Measurements from ENCODE around the gene ENDOV. TPM values are rescaled to one million over a fixed set of nuclear protein-coding genes. Genes with fewer than 3 reads are reported as not detected.

ENDOV gene
- total RNA-seq, 1 experiment from 2014 or later = 26.0 TPM

- DNase-seq = peak; percentile 22
- Histone ChIP-seq H3K36me3 (replicated peaks; ENCODE audit: control insufficient read depth, insufficient read depth, low read length) (peaks cover 3% of the 10 kb centered on the region), H3K4me3 (ENCODE audit: insufficient read depth, low read depth, low read length) (no peak overlapping the region), H3K27me3 (ENCODE audit: control insufficient read depth, insufficient read depth, low read length) (peaks cover 16% of the 10 kb centered on the region)
These were observed 1.4 kb downstream of the ENDOV start for GRCh38 chr17:80416260-80416939.

- peak; percentile 7 for DNase-seq
- H3K27me3 ChIP-seq (ENCODE audit: control insufficient read depth, insufficient read depth, low read length) = peaks cover 16% of the 10 kb centered on the region
- H3K4me3 ChIP-seq (ENCODE audit: insufficient read depth, low read depth, low read length) = no peak overlapping the region
- peaks cover 3% of the 10 kb centered on the region for H3K36me3 ChIP-seq (replicated peaks; ENCODE audit: control insufficient read depth, insufficient read depth, low read length)
These were observed 1.9 kb downstream of the ENDOV start for GRCh38 chr17:80416940-80417293.

- Histone ChIP-seq H3K27me3 (ENCODE audit: control insufficient read depth, insufficient read depth, low read length) (peaks cover 12% of the 10 kb centered on the region), H3K36me3 (replicated peaks; ENCODE audit: control insufficient read depth, insufficient read depth, low read length) (peaks cover 3% of the 10 kb centered on the region), H3K4me3 (ENCODE audit: insufficient read depth, low read depth, low read length) (no peak overlapping the region)
- DNase-seq = no peak
These were observed 3.6 kb downstream of the ENDOV start for GRCh38 chr17:80418589-80418988.

GRCh38 chr17:80419255-80419654 is 4.3 kb downstream of the ENDOV start:
- Histone ChIP-seq H3K4me3 (ENCODE audit: insufficient read depth, low read depth, low read length) (no peak overlapping the region), H3K27me3 (ENCODE audit: control insufficient read depth, insufficient read depth, low read length) (peaks cover 6% of the 10 kb centered on the region), H3K36me3 (replicated peaks; ENCODE audit: control insufficient read depth, insufficient read depth, low read length) (peaks cover 3% of the 10 kb centered on the region)
- DNase-seq = peak; percentile 27

- H3K36me3 ChIP-seq (replicated peaks; ENCODE audit: control insufficient read depth, insufficient read depth, low read length) = peaks cover 3% of the 10 kb centered on the region
- no peaks in the 10 kb centered on the region for H3K27me3 ChIP-seq (ENCODE audit: control insufficient read depth, insufficient read depth, low read length)
- H3K4me3 ChIP-seq (ENCODE audit: insufficient read depth, low read depth, low read length) = no peak overlapping the region
- DNase-seq = peak; percentile 67
These were observed 6.6 kb downstream of the ENDOV start for GRCh38 chr17:80421381-80422090.

- DNase-seq = peak; percentile 44
- Histone ChIP-seq H3K27me3 (ENCODE audit: control insufficient read depth, insufficient read depth, low read length) (no peaks in the 10 kb centered on the region), H3K36me3 (replicated peaks; ENCODE audit: control insufficient read depth, insufficient read depth, low read length) (peaks cover 3% of the 10 kb centered on the region), H3K4me3 (ENCODE audit: insufficient read depth, low read depth, low read length) (no peak overlapping the region)
These were observed 7.3 kb downstream of the ENDOV start for GRCh38 chr17:80422276-80422675.

GRCh38 chr17:80422981-80423380 is 8.0 kb downstream of the ENDOV start:
- H3K36me3 ChIP-seq (replicated peaks; ENCODE audit: control insufficient read depth, insufficient read depth, low read length) = no peaks in the 10 kb centered on the region
- peak; percentile 46 for DNase-seq
- H3K27me3 ChIP-seq (ENCODE audit: control insufficient read depth, insufficient read depth, low read length) = no peaks in the 10 kb centered on the region
- no peak overlapping the region for H3K4me3 ChIP-seq (ENCODE audit: insufficient read depth, low read depth, low read length)

- Histone ChIP-seq H3K36me3 (replicated peaks; ENCODE audit: control insufficient read depth, insufficient read depth, low read length) (no peaks in the 10 kb centered on the region), H3K27me3 (ENCODE audit: control insufficient read depth, insufficient read depth, low read length) (no peaks in the 10 kb centered on the region), H3K4me3 (ENCODE audit: insufficient read depth, low read depth, low read length) (no peak overlapping the region)
- peak; percentile 57 for DNase-seq
These were observed 8.7 kb downstream of the ENDOV start for GRCh38 chr17:80423536-80424225.

- H3K36me3 ChIP-seq (replicated peaks; ENCODE audit: control insufficient read depth, insufficient read depth, low read length) = no peaks in the 10 kb centered on the region
- peak; percentile 25 for DNase-seq
- no peak overlapping the region for H3K4me3 ChIP-seq (ENCODE audit: insufficient read depth, low read depth, low read length)
- no peaks in the 10 kb centered on the region for H3K27me3 ChIP-seq (ENCODE audit: control insufficient read depth, insufficient read depth, low read length)
These were observed 9.3 kb downstream of the ENDOV start for GRCh38 chr17:80424261-80424660.

- Histone ChIP-seq H3K4me3 (ENCODE audit: insufficient read depth, low read depth, low read length) (no peak overlapping the region), H3K36me3 (replicated peaks; ENCODE audit: control insufficient read depth, insufficient read depth, low read length) (no peaks in the 10 kb centered on the region), H3K27me3 (ENCODE audit: control insufficient read depth, insufficient read depth, low read length) (no peaks in the 10 kb centered on the region)
- DNase-seq = peak; percentile 80
These were observed 10.2 kb downstream of the ENDOV start for GRCh38 chr17:80424878-80425765.

GRCh38 chr17:80425835-80426426 is 11.0 kb downstream of the ENDOV start:
- H3K27me3 ChIP-seq (ENCODE audit: control insufficient read depth, insufficient read depth, low read length) = no peaks in the 10 kb centered on the region
- H3K36me3 ChIP-seq (replicated peaks; ENCODE audit: control insufficient read depth, insufficient read depth, low read length) = no peaks in the 10 kb centered on the region
- peak; percentile 55 for DNase-seq
- H3K4me3 ChIP-seq (ENCODE audit: insufficient read depth, low read depth, low read length) = no peak overlapping the region

GRCh38 chr17:80426671-80427326 is 11.8 kb downstream of the ENDOV start:
- H3K4me3 ChIP-seq (ENCODE audit: insufficient read depth, low read depth, low read length) = no peak overlapping the region
- no peaks in the 10 kb centered on the region for H3K36me3 ChIP-seq (replicated peaks; ENCODE audit: control insufficient read depth, insufficient read depth, low read length)
- DNase-seq = peak; percentile 99
- H3K27me3 ChIP-seq (ENCODE audit: control insufficient read depth, insufficient read depth, low read length) = no peaks in the 10 kb centered on the region

GRCh38 chr17:80427366-80428282 is 12.7 kb downstream of the ENDOV start:
- no peaks in the 10 kb centered on the region for H3K36me3 ChIP-seq (replicated peaks; ENCODE audit: control insufficient read depth, insufficient read depth, low read length)
- H3K4me3 ChIP-seq (ENCODE audit: insufficient read depth, low read depth, low read length) = no peak overlapping the region
- DNase-seq = peak; percentile 81
- H3K27me3 ChIP-seq (ENCODE audit: control insufficient read depth, insufficient read depth, low read length) = no peaks in the 10 kb centered on the region

Measured in H7 (cell line).